K562 (cell line): ENCODE data around the gene NECTIN4. TPM values are rescaled to one million over a fixed set of nuclear protein-coding genes. Genes with fewer than 3 reads are reported as not detected.

ENCODE experiments used
- CBX2 ChIP-seq: fragments of 200-600 bp; sonication (generic); IDR thresholded peaks from one replicate; pipeline ENCODE4 v1.6.1; 2012; ENCODE audit warnings: mild to moderate bottlenecking, low read length, inconsistent platforms; ENCODE audit not compliant: insufficient read depth, poor library complexity, severe bottlenecking
- FOXM1 ChIP-seq, 2 experiments: fragments of 450-650 bp in 1 of 2; sonication (generic) in 1 of 2; formaldehyde crosslinking in 1 of 2; IDR thresholded peaks; 2 replicates each; pipeline versions ENCODE4 v1.6.1 to v1.9.0; 2017 to 2022; ENCODE audit warnings: low read depth in 2 of 2, mild to moderate bottlenecking in 2 of 2, missing genetic modification reagents in 1 of 2, moderate library complexity in 1 of 2
- NONO ChIP-seq, 2 experiments: fragments of 200-400 bp in 1 of 2; fragments of 450-650 bp in 1 of 2; formaldehyde crosslinking in 1 of 2; IDR thresholded peaks; 2 replicates each; pipeline ENCODE4 v1.6.1; 2017; ENCODE audit warnings: low read depth in 2 of 2, mild to moderate bottlenecking in 2 of 2, moderate library complexity in 2 of 2, low read length in 1 of 2
- PHF21A ChIP-seq: fragments of 450-650 bp; IDR thresholded peaks from 2 replicates; pipeline ENCODE4 v1.6.1; 2017; ENCODE audit warnings: low read depth, borderline replicate concordance
- PHF8 ChIP-seq: fragments of 200-600 bp; sonication (generic); IDR thresholded peaks from 2 replicates; pipeline ENCODE4 v1.6.1; 2012; ENCODE audit warnings: mixed run types, mild to moderate bottlenecking, inconsistent platforms, low read length, moderate library complexity, borderline replicate concordance
- POLR2AphosphoS5 ChIP-seq: IDR thresholded peaks from 2 replicates; pipeline ENCODE4 v1.6.1; 2011; ENCODE audit warnings: mild to moderate bottlenecking, low read depth, low read length, moderate library complexity; ENCODE audit not compliant: control insufficient read depth, insufficient read depth
- PTRF ChIP-seq: fragments of 450-650 bp; IDR thresholded peaks from 2 replicates; pipeline ENCODE4 v1.6.1; 2016; ENCODE audit warnings: mild to moderate bottlenecking, missing genetic modification characterization, missing compliant biosample characterization
- RB1 ChIP-seq: fragments of 450-650 bp; IDR thresholded peaks from 2 replicates; pipeline ENCODE4 v1.6.1; 2017; ENCODE audit warnings: low read depth, mild to moderate bottlenecking
- SMAD1 ChIP-seq: fragments of 150-350 bp; IDR thresholded peaks from 2 replicates; pipeline ENCODE4 v1.6.1; 2014; ENCODE audit warnings: low read length, low read depth; ENCODE audit not compliant: partially characterized antibody
- SMARCA4 ChIP-seq: fragments of 450-650 bp; IDR thresholded peaks from 2 replicates; pipeline ENCODE4 v1.6.1; 2016
- STAT6 ChIP-seq: sonication (generic); formaldehyde crosslinking; IDR thresholded peaks from 2 replicates; pipeline ENCODE4 v1.8.1; 2023; ENCODE audit warnings: mild to moderate bottlenecking, missing genetic modification reagents
- YBX1 ChIP-seq: fragments of 450-650 bp; IDR thresholded peaks from 2 replicates; pipeline ENCODE4 v1.7.1; 2016; ENCODE audit warnings: mild to moderate bottlenecking
- ZC3H4 ChIP-seq: sonication (generic); formaldehyde crosslinking; IDR thresholded peaks from 2 replicates; pipeline ENCODE4 v1.9.0; 2021; ENCODE audit warnings: missing genetic modification reagents, borderline replicate concordance
- ZNF507 ChIP-seq: conservative IDR thresholded peaks from 2 replicates; pipeline ENCODE4 v1.6.1; 2017; ENCODE audit warnings: missing genetic modification characterization, missing compliant biosample characterization
- ZNF77 ChIP-seq: fragments of 250-450 bp; sonication (Bioruptor Pico); IDR thresholded peaks from 2 replicates; pipeline ENCODE4 v1.5.0; 2020
- polyA plus RNA-seq, 8 experiments: library from polyadenylated mRNA; depleted of rRNA in 4 of 8; stranded (reverse) in 5 of 8; unstranded in 3 of 8; fragments of >200 nt; fragmentation: Nextera tagmentation in 2 of 8; fragmentation: Illumina TruSeq in 1 of 8; extraction: Ambion mirVana in 2 of 8; extraction: Trizol in 1 of 8; gene quantifications; 2 replicates each; pipeline versions ENCODE4 v1.2.1 to v1.2.3, GENCODE V29; 2011 to 2014; ENCODE audit warnings: inconsistent platforms in 1 of 8, missing spikeins in 1 of 8
- total RNA-seq, 7 experiments: library from RNA; depleted of rRNA in 6 of 7; stranded (reverse); fragments of >200 nt in 6 of 7; fragmentation: Illumina TruSeq in 2 of 7; extraction: Trizol in 2 of 7; gene quantifications; 2 replicates each; pipeline versions ENCODE4 v1.2.1 to v1.2.3, GENCODE V29; 2011 to 2021; ENCODE audit warnings: low replicate concordance in 1 of 7
- TF ChIP-seq, protein P1 (sequence below): sonication (generic); formaldehyde crosslinking; IDR thresholded peaks from 2 replicates; pipeline ENCODE4 v1.8.0; 2022; ENCODE audit warnings: mild to moderate bottlenecking, missing genetic modification reagents
- TF ChIP-seq, protein P2 (sequence below): fragments of 200-800 bp; sonication (Bioruptor generic); IDR thresholded peaks from 2 replicates; pipeline ENCODE4 v1.6.1; 2017; ENCODE audit warnings: missing genetic modification characterization, missing compliant biosample characterization
- TF ChIP-seq, protein P3 (sequence below): sonication (generic); formaldehyde crosslinking; IDR thresholded peaks from 2 replicates; pipeline ENCODE4 v1.8.1; 2023; ENCODE audit warnings: mild to moderate bottlenecking, missing genetic modification reagents, moderate library complexity

Gene NECTIN4
- total and polyA plus RNA-seq, 9 of the 15 experiments (the other 6 are each of a cell fraction or from before 2014, with no cell fraction given) = 0.01 to 0.09 TPM; not detected in 7

DNA sequence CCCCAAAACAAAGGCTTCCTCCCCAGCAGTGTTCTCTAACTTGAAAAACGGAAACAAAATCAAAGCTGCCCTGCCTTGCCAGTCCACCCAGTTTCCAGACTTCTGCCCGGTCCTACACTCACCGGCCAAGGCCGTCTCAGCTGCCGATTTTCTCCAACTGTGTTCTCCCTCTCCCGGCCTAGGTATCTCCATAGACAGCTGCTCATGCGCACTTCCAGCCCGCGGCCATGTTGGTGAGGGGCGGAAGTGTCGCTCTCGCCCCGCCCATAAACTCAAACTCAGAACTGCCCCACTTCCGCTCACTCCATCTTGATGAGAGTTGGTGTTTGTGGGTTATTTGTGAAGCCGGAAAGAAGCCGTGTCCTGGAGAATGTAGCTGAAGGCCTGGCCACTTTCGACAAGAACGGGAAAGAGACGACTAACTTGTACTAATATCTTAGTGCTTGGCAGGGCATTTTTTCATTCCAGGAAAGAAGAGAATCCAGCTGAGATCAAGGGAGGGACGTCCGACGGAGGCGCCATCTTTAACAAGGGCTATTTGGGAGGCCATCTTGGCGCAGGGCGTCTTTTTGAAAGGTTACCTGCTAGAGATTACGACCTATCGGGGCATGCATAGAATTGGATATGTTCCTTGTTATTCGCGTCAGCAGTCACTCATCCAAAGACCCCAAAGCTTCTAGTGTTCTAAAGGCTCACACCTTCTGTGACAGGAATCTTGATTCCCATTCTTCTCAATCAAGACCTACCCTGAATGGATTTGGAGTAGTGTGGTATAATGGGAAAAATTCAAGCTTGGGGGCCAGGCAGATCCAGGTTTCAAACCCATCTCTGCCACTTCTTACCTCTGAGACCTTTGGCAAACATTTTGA, 43.4 kb downstream of the NECTIN4 start, which contains the start of gene USF1 (continued):
- TF ChIP-seq ZC3H4 (CRISPR knock-in tag) = no peak
- TF ChIP-seq, protein P1, sequence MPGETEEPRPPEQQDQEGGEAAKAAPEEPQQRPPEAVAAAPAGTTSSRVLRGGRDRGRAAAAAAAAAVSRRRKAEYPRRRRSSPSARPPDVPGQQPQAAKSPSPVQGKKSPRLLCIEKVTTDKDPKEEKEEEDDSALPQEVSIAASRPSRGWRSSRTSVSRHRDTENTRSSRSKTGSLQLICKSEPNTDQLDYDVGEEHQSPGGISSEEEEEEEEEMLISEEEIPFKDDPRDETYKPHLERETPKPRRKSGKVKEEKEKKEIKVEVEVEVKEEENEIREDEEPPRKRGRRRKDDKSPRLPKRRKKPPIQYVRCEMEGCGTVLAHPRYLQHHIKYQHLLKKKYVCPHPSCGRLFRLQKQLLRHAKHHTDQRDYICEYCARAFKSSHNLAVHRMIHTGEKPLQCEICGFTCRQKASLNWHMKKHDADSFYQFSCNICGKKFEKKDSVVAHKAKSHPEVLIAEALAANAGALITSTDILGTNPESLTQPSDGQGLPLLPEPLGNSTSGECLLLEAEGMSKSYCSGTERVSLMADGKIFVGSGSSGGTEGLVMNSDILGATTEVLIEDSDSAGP = 0 out of 2 replicates have a peak, but pooled peaks have one; percentile 30
- TF ChIP-seq ZNF77 (CRISPR knock-in tag) = no peak
- no peak for TF ChIP-seq PTRF (tag)
- TF ChIP-seq ZNF507 (tag) = no peak
- TF ChIP-seq RB1 = peak; percentile 35; the same call in 1 of the 2 replicates
- TF ChIP-seq YBX1 = no peak
- TF ChIP-seq NONO (IDR thresholded peaks at IDR 0.05; ENCODE audit: low read depth in 2 of 2, low read length in 1 of 2) = no peak
- no peak for TF ChIP-seq FOXM1 (IDR thresholded peaks at IDR 0.05; ENCODE audit: low read depth)
- TF ChIP-seq FOXM1 (CRISPR knock-in tag; IDR thresholded peaks at IDR 0.05; ENCODE audit: low read depth) = no peak
- no peak for TF ChIP-seq PHF21A
- no peak for TF ChIP-seq SMARCA4
- TF ChIP-seq, protein P2, sequence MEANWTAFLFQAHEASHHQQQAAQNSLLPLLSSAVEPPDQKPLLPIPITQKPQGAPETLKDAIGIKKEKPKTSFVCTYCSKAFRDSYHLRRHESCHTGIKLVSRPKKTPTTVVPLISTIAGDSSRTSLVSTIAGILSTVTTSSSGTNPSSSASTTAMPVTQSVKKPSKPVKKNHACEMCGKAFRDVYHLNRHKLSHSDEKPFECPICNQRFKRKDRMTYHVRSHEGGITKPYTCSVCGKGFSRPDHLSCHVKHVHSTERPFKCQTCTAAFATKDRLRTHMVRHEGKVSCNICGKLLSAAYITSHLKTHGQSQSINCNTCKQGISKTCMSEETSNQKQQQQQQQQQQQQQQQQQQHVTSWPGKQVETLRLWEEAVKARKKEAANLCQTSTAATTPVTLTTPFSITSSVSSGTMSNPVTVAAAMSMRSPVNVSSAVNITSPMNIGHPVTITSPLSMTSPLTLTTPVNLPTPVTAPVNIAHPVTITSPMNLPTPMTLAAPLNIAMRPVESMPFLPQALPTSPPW (CRISPR knock-in tag) = peak; percentile 54
- TF ChIP-seq STAT6 (CRISPR knock-in tag) = peak; percentile 98
- peak; percentile 92 for TF ChIP-seq PHF8
- no peak for TF ChIP-seq CBX2
- TF ChIP-seq, protein P3, sequence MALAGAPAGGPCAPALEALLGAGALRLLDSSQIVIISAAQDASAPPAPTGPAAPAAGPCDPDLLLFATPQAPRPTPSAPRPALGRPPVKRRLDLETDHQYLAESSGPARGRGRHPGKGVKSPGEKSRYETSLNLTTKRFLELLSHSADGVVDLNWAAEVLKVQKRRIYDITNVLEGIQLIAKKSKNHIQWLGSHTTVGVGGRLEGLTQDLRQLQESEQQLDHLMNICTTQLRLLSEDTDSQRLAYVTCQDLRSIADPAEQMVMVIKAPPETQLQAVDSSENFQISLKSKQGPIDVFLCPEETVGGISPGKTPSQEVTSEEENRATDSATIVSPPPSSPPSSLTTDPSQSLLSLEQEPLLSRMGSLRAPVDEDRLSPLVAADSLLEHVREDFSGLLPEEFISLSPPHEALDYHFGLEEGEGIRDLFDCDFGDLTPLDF (CRISPR knock-in tag) = peak; percentile 70; the same call in 1 of the 2 replicates
- TF ChIP-seq SMAD1 = peak; percentile 40
- TF ChIP-seq POLR2AphosphoS5 = peak; percentile 95
